Hepatocyte (in vitro differentiated cells): Measurements from ENCODE around the gene THY1.

Experiments
- CTCF ChIP-seq: fragments of 200-600 bp; sonication (generic); IDR thresholded peaks from 2 replicates; pipeline ENCODE4 v1.5.1; 2016; ENCODE audit warnings: antibody characterized with exemption, mild to moderate bottlenecking; ENCODE audit not compliant: poor library complexity
- EZH2phosphoT487 ChIP-seq: fragments of 200-600 bp; sonication (generic); IDR thresholded peaks from one replicate; pipeline ENCODE4 v1.6.1; 2018; ENCODE audit warnings: antibody characterized with exemption, mild to moderate bottlenecking, low read depth, moderate library complexity; ENCODE audit not compliant: unreplicated experiment, severe bottlenecking

GRCh38 chr11:119438599-119438998 is 15.6 kb upstream of the THY1 start:
- TF ChIP-seq CTCF (no peak), EZH2phosphoT487 (no peak)
